ENCODE results near the gene NANOS2. TPM values are rescaled to one million over a fixed set of nuclear protein-coding genes. Genes with fewer than 3 reads are reported as not detected.

The NANOS2 gene
- total RNA-seq, 1 donor from 2014 or later: not detected

DNA sequence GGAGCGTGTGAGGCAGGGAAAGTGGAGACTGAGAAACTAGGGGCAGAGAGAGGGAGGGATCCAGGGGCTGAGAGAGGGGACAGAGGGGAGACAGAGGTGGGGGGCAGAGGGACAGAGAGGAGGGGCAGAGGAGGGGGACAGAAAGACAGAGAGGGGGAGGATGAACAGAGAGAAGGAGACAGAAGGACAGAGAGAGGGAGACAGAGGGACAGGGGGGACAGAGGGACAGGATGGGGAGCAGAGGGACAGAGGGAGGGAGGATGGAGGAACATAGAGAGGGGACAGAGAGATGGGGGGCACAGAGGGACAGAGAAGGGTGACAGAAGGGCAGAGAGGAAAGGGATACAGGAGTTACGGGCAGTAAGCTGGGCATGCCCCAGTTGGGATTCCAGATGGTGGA lies 14.7 kb upstream of the NANOS2 start:
- DNase-seq (ENCODE audit: extremely low spot score, unreplicated experiment): no peak
- H3K27ac Mint-ChIP-seq (ENCODE audit: unreplicated experiment): no peak overlapping the region
- H3K4me3 Mint-ChIP-seq (ENCODE audit: unreplicated experiment): no peak overlapping the region
- no peaks in the 10 kb centered on the region for H3K9me3 Mint-ChIP-seq (ENCODE audit: unreplicated experiment)
- H3K27me3 Mint-ChIP-seq (ENCODE audit: unreplicated experiment): peaks cover 30% of the 10 kb centered on the region
- peaks cover 7% of the 10 kb centered on the region for H3K4me1 Mint-ChIP-seq (ENCODE audit: unreplicated experiment)
- H3K36me3 Mint-ChIP-seq (ENCODE audit: unreplicated experiment): no peaks in the 10 kb centered on the region
- TF ChIP-seq, protein P1, sequence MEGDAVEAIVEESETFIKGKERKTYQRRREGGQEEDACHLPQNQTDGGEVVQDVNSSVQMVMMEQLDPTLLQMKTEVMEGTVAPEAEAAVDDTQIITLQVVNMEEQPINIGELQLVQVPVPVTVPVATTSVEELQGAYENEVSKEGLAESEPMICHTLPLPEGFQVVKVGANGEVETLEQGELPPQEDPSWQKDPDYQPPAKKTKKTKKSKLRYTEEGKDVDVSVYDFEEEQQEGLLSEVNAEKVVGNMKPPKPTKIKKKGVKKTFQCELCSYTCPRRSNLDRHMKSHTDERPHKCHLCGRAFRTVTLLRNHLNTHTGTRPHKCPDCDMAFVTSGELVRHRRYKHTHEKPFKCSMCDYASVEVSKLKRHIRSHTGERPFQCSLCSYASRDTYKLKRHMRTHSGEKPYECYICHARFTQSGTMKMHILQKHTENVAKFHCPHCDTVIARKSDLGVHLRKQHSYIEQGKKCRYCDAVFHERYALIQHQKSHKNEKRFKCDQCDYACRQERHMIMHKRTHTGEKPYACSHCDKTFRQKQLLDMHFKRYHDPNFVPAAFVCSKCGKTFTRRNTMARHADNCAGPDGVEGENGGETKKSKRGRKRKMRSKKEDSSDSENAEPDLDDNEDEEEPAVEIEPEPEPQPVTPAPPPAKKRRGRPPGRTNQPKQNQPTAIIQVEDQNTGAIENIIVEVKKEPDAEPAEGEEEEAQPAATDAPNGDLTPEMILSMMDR (IDR thresholded peaks at IDR 0.05): no peak

DNA sequence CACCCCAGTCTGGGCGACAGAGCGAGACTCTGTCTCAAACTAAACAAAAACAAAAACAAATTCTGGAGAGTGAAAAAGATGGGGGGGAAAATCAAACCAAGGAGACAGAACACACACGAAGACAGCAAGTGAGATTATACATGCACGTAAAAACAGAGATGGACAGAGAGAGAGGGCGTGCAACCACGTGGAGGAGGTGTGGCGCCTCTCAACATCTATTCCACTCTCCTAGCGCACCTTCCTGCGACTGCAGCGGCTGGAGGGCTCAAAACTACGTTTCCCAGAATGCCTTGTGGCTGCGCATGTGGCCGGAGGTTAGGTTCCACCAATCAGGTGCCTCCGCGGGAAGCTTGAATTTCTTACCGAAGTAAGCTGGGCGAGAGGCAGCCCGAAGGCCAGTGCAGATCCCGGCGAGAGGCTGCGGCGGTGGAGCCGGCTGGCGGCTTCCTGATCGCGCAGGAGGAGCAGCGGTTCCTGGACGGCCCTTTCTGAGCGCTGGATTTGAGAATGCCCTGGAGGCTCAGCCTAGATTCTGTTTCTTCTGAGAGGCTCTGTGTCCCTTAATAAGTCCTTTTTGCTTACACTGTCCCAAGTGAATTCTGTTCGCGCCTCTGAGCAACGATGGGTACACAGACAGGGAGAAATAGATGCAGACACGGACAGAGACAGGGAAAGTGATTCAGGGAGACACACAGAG lies 13.1 kb upstream of the NANOS2 start:
- TF ChIP-seq, protein P1 (IDR thresholded peaks at IDR 0.05): no peak
- Mint-ChIP-seq H3K36me3 (ENCODE audit: unreplicated experiment) (no peaks in the 10 kb centered on the region), H3K4me3 (ENCODE audit: unreplicated experiment) (peak overlapping the region; percentile 23), H3K9me3 (ENCODE audit: unreplicated experiment) (no peaks in the 10 kb centered on the region), H3K27ac (ENCODE audit: unreplicated experiment) (no peak overlapping the region), H3K27me3 (ENCODE audit: unreplicated experiment) (peaks cover 26% of the 10 kb centered on the region), H3K4me1 (ENCODE audit: unreplicated experiment) (peaks cover 7% of the 10 kb centered on the region)
- peak; percentile 93 for DNase-seq (ENCODE audit: extremely low spot score, unreplicated experiment)

DNA sequence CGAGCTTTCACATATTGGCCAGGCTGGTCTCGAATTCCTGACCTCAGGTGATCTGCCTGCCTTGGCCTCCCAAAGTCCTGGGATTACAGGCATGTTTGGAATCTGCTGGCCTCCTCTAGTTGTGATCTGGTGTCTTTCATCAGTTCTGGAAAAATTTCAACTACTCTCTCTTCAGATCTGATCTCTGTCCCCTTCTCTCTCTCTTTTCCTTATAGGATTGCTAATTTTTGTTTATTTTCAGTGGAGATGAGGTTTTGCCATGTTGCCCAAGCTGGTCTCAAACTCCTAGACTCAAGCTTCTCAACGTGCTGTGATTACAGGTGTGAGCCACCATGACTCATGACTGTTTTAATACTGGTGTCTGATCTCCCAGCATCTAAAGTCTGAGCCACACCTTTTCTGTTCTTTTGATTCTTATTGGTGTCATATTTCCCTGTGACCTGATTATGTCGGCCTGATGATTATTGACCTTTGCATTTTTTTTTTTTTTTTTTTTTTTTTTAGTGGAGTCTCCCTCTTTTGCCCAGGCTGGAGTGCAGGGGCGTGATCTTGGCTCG lies 10.4 kb upstream of the NANOS2 start:
- Mint-ChIP-seq H3K36me3 (ENCODE audit: unreplicated experiment) (no peaks in the 10 kb centered on the region), H3K4me3 (ENCODE audit: unreplicated experiment) (no peak overlapping the region), H3K27me3 (ENCODE audit: unreplicated experiment) (peaks cover 18% of the 10 kb centered on the region), H3K4me1 (ENCODE audit: unreplicated experiment) (peaks cover 7% of the 10 kb centered on the region), H3K9me3 (ENCODE audit: unreplicated experiment) (no peaks in the 10 kb centered on the region), H3K27ac (ENCODE audit: unreplicated experiment) (no peak overlapping the region)
- DNase-seq (ENCODE audit: extremely low spot score, unreplicated experiment): no peak
- TF ChIP-seq, protein P1 (IDR thresholded peaks at IDR 0.05): no peak

DNA sequence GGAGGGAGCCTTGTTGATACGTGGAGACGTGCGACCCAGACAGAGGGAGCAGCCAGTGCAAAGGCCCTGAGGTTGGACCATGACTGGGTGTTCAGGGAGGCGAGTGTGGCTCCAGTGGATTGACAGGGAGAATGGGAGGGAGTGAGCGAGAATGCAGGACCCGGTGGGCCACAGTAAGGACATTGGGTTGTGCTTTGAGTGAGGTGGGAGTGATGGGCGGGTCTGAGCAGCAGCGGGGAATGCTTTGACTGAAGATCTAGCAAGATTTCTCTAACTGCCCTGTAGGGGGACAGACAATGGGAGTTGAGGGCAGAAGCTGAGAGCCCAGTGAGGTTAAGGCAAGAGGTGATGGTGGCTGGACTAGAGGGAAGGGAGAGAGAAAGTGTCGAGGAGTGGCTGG lies 7.7 kb upstream of the NANOS2 start:
- TF ChIP-seq, protein P1 (IDR thresholded peaks at IDR 0.05): no peak
- Mint-ChIP-seq H3K36me3 (ENCODE audit: unreplicated experiment) (no peaks in the 10 kb centered on the region), H3K4me3 (ENCODE audit: unreplicated experiment) (no peak overlapping the region), H3K9me3 (ENCODE audit: unreplicated experiment) (no peaks in the 10 kb centered on the region), H3K4me1 (ENCODE audit: unreplicated experiment) (peaks cover 2% of the 10 kb centered on the region), H3K27ac (ENCODE audit: unreplicated experiment) (no peak overlapping the region), H3K27me3 (ENCODE audit: unreplicated experiment) (peaks cover 26% of the 10 kb centered on the region)
- DNase-seq (ENCODE audit: extremely low spot score, unreplicated experiment): no peak

DNA sequence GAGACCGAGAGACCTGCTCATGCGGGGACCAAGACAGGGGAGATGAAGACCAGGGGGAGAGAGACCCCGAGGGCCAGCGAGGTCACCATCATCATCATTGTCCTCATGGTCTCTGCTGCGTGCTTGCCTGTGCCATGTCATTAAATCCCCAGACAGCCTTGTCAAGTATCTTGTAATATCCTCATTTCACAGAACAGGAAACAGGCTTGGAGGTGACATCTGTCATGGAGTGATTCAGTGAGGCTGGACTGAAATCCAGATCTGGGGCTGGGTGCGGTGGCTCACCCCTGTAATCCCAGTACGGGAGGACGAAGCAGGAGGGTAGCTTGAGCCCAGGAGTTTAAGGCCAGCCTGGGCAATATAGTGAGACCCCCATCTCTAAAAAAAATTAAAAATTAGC lies 5.9 kb upstream of the NANOS2 start:
- H3K4me3 Mint-ChIP-seq (ENCODE audit: unreplicated experiment): no peak overlapping the region
- DNase-seq (ENCODE audit: extremely low spot score, unreplicated experiment): no peak
- TF ChIP-seq, protein P1 (IDR thresholded peaks at IDR 0.05): no peak
- no peaks in the 10 kb centered on the region for H3K36me3 Mint-ChIP-seq (ENCODE audit: unreplicated experiment)
- no peak overlapping the region for H3K27ac Mint-ChIP-seq (ENCODE audit: unreplicated experiment)
- no peaks in the 10 kb centered on the region for H3K9me3 Mint-ChIP-seq (ENCODE audit: unreplicated experiment)
- peaks cover 30% of the 10 kb centered on the region for H3K27me3 Mint-ChIP-seq (ENCODE audit: unreplicated experiment)
- H3K4me1 Mint-ChIP-seq (ENCODE audit: unreplicated experiment): no peaks in the 10 kb centered on the region
